Glutamatergic neuron (in vitro differentiated cells): ENCODE measurements around the gene WDR7. TPM values are rescaled to one million over a fixed set of nuclear protein-coding genes. Genes with fewer than 3 reads are reported as not detected.

Experiments
- DNase-seq: peaks from one replicate; pipeline ENCODE4 v3.0.0; 2022
- H3K27ac Mint-ChIP-seq: one replicate; pipeline ENCODE4 v1.8.0; 2020; ENCODE audit warnings: mild to moderate bottlenecking, mixed read lengths, inconsistent platforms; ENCODE audit not compliant: unreplicated experiment
- H3K27me3 Mint-ChIP-seq: one replicate; pipeline ENCODE4 v1.8.0; 2020; ENCODE audit warnings: mild to moderate bottlenecking, moderate library complexity, mixed read lengths, inconsistent platforms; ENCODE audit not compliant: unreplicated experiment
- H3K36me3 Mint-ChIP-seq: one replicate; pipeline ENCODE4 v1.8.0; 2020; ENCODE audit warnings: mild to moderate bottlenecking, mixed read lengths, inconsistent platforms; ENCODE audit not compliant: unreplicated experiment
- H3K4me1 Mint-ChIP-seq: one replicate; pipeline ENCODE4 v1.8.0; 2020; ENCODE audit warnings: mild to moderate bottlenecking, low read depth, mixed read lengths, inconsistent platforms; ENCODE audit not compliant: unreplicated experiment
- H3K4me3 Mint-ChIP-seq: one replicate; pipeline ENCODE4 v1.8.0; 2020; ENCODE audit warnings: mild to moderate bottlenecking, mixed read lengths, inconsistent platforms; ENCODE audit not compliant: unreplicated experiment
- H3K9me3 Mint-ChIP-seq: one replicate; pipeline ENCODE4 v1.8.0; 2020; ENCODE audit warnings: mild to moderate bottlenecking, moderate library complexity, mixed read lengths, inconsistent platforms; ENCODE audit not compliant: unreplicated experiment
- total RNA-seq: library from RNA; stranded (reverse); fragmentation: NEBNext Ultra II Directional; extraction: Animal tissue kit (Norgen Biotek cat#: 25700); gene quantifications from one replicate; pipeline ENCODE4 v1.2.1, GENCODE V29; 2021; ENCODE audit not compliant: unreplicated experiment
- TF ChIP-seq, protein P1 (sequence below): fragments of 200-600 bp; sonication (generic); IDR thresholded peaks from one replicate; pipeline ENCODE4 v1.5.0; 2021; ENCODE audit not compliant: partially characterized antibody, unreplicated experiment

The WDR7 gene
- total RNA-seq, 1 donor from 2014 or later = 41.8 TPM

DNA sequence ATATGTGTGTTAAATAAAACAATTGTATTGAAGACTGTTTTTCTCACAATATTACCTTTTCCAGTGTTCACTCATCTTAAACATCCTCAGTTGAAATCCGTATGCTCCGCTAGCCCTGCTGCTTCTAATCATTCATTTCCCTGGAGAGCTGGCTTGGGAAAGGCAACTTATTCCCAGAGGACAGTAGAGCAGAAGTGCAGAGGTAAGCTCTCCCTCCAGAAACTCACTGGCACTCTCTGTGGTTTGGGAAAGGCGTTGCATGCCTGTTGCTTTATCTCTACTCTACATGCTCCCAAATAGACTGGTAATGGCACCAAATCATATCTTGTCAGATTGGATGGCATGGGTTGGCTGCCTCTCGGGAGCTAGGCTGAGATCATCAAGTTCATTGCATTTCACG lies 378.6 kb downstream of the WDR7 start:
- peaks cover 6% of the 10 kb centered on the region for H3K27me3 Mint-ChIP-seq
- H3K4me1 Mint-ChIP-seq = peaks cover 53% of the 10 kb centered on the region
- H3K36me3 Mint-ChIP-seq = no peaks in the 10 kb centered on the region
- H3K4me3 Mint-ChIP-seq = peak overlapping the region; percentile 3
- peaks cover 13% of the 10 kb centered on the region for H3K9me3 Mint-ChIP-seq
- TF ChIP-seq, protein P1, sequence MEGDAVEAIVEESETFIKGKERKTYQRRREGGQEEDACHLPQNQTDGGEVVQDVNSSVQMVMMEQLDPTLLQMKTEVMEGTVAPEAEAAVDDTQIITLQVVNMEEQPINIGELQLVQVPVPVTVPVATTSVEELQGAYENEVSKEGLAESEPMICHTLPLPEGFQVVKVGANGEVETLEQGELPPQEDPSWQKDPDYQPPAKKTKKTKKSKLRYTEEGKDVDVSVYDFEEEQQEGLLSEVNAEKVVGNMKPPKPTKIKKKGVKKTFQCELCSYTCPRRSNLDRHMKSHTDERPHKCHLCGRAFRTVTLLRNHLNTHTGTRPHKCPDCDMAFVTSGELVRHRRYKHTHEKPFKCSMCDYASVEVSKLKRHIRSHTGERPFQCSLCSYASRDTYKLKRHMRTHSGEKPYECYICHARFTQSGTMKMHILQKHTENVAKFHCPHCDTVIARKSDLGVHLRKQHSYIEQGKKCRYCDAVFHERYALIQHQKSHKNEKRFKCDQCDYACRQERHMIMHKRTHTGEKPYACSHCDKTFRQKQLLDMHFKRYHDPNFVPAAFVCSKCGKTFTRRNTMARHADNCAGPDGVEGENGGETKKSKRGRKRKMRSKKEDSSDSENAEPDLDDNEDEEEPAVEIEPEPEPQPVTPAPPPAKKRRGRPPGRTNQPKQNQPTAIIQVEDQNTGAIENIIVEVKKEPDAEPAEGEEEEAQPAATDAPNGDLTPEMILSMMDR = no peak
- no peak for DNase-seq
- peak overlapping the region; percentile 79 for H3K27ac Mint-ChIP-seq

DNA sequence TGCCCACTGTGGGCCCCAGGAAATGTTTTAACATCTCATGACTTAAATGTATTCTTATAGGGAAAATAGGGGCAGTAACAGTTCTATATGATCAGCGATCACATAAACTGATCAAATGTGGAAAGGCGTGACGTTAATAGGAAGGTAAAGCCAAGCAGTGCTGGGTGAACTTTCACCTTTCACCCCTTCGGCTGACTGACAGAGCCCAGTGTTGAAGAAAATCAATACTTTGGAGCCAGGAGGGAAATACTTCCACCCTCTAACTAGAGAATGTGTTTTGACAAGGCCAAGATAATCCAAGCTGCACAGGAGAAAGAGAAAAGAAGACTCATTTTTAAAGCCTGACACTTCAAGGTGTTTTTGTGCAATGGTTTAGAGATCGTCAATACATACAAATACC lies 379.3 kb downstream of the WDR7 start:
- Mint-ChIP-seq H3K9me3 (peaks cover 13% of the 10 kb centered on the region), H3K36me3 (no peaks in the 10 kb centered on the region), H3K27ac (peak overlapping the region; percentile 70), H3K4me3 (peak overlapping the region; percentile 35), H3K27me3 (peaks cover 6% of the 10 kb centered on the region), H3K4me1 (peaks cover 47% of the 10 kb centered on the region)
- no peak for DNase-seq
- TF ChIP-seq, protein P1 = no peak

DNA sequence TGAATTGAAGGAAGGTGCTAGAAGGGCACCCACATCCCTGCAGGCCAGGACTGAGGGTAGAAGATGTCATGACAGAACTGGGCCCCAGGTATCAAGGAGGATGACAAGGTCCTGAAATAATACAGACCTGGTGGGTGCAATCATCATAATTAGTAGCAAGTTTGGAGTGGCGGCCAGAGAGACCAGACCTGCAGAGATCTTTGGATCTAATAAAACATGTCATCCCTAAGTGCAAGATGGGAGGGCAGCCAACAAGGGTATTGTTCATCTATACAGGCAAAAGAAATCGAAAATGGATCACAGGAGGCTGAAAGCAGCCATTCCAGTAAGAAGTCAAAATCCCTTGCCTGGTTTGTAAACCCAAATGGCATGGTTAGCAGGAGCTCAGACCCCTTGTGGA lies 384.4 kb downstream of the WDR7 start:
- DNase-seq = no peak
- Mint-ChIP-seq H3K27ac (no peak overlapping the region), H3K4me3 (no peak overlapping the region), H3K27me3 (peaks cover 5% of the 10 kb centered on the region), H3K36me3 (peaks cover 5% of the 10 kb centered on the region), H3K4me1 (peaks cover 13% of the 10 kb centered on the region), H3K9me3 (peaks cover 6% of the 10 kb centered on the region)
- TF ChIP-seq, protein P1 = no peak

DNA sequence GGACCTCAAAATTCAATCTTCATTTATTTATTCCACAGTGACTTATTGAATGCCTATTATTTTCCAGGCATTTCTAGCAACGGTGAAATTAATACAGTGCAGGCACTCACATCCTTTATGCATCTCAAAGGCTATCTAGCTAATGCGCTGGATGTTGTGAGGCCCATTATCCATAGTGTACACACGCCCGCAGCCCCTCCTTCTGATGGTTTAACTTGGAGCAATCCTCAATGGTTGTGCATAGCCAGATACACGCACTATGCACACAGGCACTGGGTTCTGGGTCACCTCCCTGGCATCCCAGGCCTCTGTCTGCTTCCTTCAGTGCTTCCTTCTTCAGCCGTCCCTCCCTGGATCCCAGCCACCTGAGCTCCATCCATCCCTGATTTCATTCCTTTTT lies 387.2 kb downstream of the WDR7 start:
- Mint-ChIP-seq H3K36me3 (peaks cover 5% of the 10 kb centered on the region), H3K4me3 (no peak overlapping the region), H3K9me3 (peaks cover 5% of the 10 kb centered on the region), H3K4me1 (peaks cover 6% of the 10 kb centered on the region), H3K27ac (no peak overlapping the region), H3K27me3 (peaks cover 5% of the 10 kb centered on the region)
- DNase-seq = no peak
- TF ChIP-seq, protein P1 = no peak

DNA sequence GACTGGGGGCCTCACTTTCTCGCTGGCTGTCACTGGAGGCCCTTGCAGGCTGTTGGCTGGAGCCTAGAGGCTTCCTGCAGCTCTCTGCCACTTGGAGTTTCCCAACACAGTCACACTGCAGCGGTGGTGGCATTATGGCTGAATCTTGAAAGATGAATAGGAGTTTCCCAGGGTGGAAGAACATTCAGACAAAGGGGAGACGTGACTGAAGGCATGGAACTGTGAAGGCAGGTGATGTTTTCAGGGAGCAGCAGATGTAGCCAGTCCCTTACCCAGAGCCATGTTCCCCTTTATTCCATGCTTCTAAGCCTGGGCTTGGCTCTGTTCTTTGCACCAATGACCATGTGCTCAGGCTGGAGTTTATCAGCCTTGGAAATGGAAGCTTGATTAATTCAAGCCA lies 389.0 kb downstream of the WDR7 start:
- H3K27ac Mint-ChIP-seq = no peak overlapping the region
- H3K9me3 Mint-ChIP-seq = peaks cover 5% of the 10 kb centered on the region
- no peak overlapping the region for H3K4me3 Mint-ChIP-seq
- DNase-seq = no peak
- H3K4me1 Mint-ChIP-seq = peaks cover 6% of the 10 kb centered on the region
- TF ChIP-seq, protein P1 = no peak
- H3K36me3 Mint-ChIP-seq = peaks cover 9% of the 10 kb centered on the region
- peaks cover 5% of the 10 kb centered on the region for H3K27me3 Mint-ChIP-seq
